CD1c-positive myeloid dendritic cell (primary cell): ENCODE measurements around the gene SLC35A2.

Experiments
- DNase-seq: peaks from one replicate; pipeline ENCODE4 v3.0.0-alpha.2; 2016; ENCODE audit errors: extremely low spot score

Gene SLC35A2

GRCh38 chrX:48911412-48912182, at the start of gene SLC35A2:
Gene SLC35A2 (minus strand): TSS chrX:48911646. CDS start chrX:48911636, 10 bp downstream.
- peak; percentile 83 for DNase-seq

- DNase-seq: peak; percentile 44
Measured at GRCh38 chrX:48960291-48960690, 48.8 kb upstream of the SLC35A2 start.

GRCh38 chrX:48958635-48959094, 47.2 kb upstream of the SLC35A2 start:
- peak; percentile 12 for DNase-seq

GRCh38 chrX:48957827-48958634, 46.6 kb upstream of the SLC35A2 start:
- peak; percentile 94 for DNase-seq

- peak; percentile 73 for DNase-seq
Measured at GRCh38 chrX:48957477-48957826, 46.0 kb upstream of the SLC35A2 start, which contains the start of gene OTUD5. Gene OTUD5 (minus strand): TSS chrX:48957607. CDS start chrX:48957570, 37 bp downstream.

GRCh38 chrX:48956728-48957414, 45.4 kb upstream of the SLC35A2 start:
- DNase-seq: peak; percentile 17

- DNase-seq: no peak
Measured at GRCh38 chrX:48948589-48948988, 37.1 kb upstream of the SLC35A2 start.

GRCh38 chrX:48945517-48946348, 34.3 kb upstream of the SLC35A2 start:
- DNase-seq: peak; percentile 46

GRCh38 chrX:48942895-48943294, 31.4 kb upstream of the SLC35A2 start:
- no peak for DNase-seq

- no peak for DNase-seq
Measured at GRCh38 chrX:48940404-48940955, 29.0 kb upstream of the SLC35A2 start.

- DNase-seq: no peak
Measured at GRCh38 chrX:48939524-48940228, 28.2 kb upstream of the SLC35A2 start.

GRCh38 chrX:48938721-48939425, 27.4 kb upstream of the SLC35A2 start:
- DNase-seq: no peak

- DNase-seq: peak; percentile 80
Measured at GRCh38 chrX:48937054-48937907, 25.8 kb upstream of the SLC35A2 start.

- DNase-seq: no peak
Measured at GRCh38 chrX:48936429-48937053, 25.1 kb upstream of the SLC35A2 start.

GRCh38 chrX:48935301-48935670, 23.8 kb upstream of the SLC35A2 start:
- peak; percentile 44 for DNase-seq

GRCh38 chrX:48934581-48935300, 23.3 kb upstream of the SLC35A2 start:
- DNase-seq: peak; percentile 28

- no peak for DNase-seq
Measured at GRCh38 chrX:48933757-48934156, 22.3 kb upstream of the SLC35A2 start.
